Keratinocyte (primary cell): ENCODE measurements around the gene KIF21A.

Experiments
- EZH2 ChIP-seq: IDR thresholded peaks from one replicate; pipeline ENCODE4 v1.6.1; 2012; ENCODE audit warnings: inconsistent platforms, mild to moderate bottlenecking, low read length, moderate library complexity
- TF ChIP-seq, protein P1 (sequence below), 3 experiments: IDR thresholded peaks in 1 of 3; conservative IDR thresholded peaks in 1 of 3; optimal IDR thresholded peaks in 1 of 3; 2 replicates in 2 of 3; 3 replicates in 1 of 3; pipeline versions ENCODE3 to v1.5.1; 2011; ENCODE audit warnings: low read length in 3 of 3, mild to moderate bottlenecking in 3 of 3, moderate library complexity in 2 of 3, control low read depth in 1 of 3, inconsistent platforms in 1 of 3; ENCODE audit not compliant: insufficient read depth in 2 of 3; ENCODE audit errors: extremely low read depth in 1 of 3

DNA sequence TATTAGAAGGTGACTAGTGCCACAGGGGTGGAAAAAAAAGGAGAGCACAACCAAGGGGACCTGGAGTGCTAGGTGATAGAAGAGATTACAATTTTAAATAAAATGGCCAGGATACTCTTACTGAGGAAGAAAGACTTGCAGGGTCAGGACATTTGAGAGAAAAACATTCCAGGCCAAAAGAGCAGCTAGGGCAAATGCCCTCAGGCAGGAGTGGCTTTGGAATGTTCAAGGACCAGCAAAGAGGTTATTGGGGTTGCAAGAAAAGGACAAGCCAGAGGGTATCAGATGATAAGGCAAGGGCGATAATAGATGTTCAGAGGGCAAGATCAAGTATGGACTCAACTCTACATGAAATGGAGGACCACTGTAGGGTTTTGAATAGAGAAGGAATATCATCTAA is 146.4 kb downstream of the KIF21A start:
- TF ChIP-seq, protein P1, sequence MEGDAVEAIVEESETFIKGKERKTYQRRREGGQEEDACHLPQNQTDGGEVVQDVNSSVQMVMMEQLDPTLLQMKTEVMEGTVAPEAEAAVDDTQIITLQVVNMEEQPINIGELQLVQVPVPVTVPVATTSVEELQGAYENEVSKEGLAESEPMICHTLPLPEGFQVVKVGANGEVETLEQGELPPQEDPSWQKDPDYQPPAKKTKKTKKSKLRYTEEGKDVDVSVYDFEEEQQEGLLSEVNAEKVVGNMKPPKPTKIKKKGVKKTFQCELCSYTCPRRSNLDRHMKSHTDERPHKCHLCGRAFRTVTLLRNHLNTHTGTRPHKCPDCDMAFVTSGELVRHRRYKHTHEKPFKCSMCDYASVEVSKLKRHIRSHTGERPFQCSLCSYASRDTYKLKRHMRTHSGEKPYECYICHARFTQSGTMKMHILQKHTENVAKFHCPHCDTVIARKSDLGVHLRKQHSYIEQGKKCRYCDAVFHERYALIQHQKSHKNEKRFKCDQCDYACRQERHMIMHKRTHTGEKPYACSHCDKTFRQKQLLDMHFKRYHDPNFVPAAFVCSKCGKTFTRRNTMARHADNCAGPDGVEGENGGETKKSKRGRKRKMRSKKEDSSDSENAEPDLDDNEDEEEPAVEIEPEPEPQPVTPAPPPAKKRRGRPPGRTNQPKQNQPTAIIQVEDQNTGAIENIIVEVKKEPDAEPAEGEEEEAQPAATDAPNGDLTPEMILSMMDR (optimal IDR thresholded peaks at IDR 0.05 in 1 of 3, IDR thresholded peaks at IDR 0.05 in 1 of 3, conservative IDR thresholded peaks at IDR 0.05 in 1 of 3; ENCODE audit: extremely low read depth in 1 of 3, insufficient read depth in 2 of 3, low read length in 3 of 3) = no peak
- TF ChIP-seq EZH2 = no peak
